Measurements from ENCODE around the gene BMF.

GRCh38 chr15:40053831-40054604 is 54.7 kb downstream of the BMF start:
- no peak for TF ChIP-seq CTCF (IDR thresholded peaks at IDR 0.05; ENCODE audit: poor library complexity, severe bottlenecking)
- no peak for TF ChIP-seq EZH2 (IDR thresholded peaks at IDR 0.05; ENCODE audit: borderline replicate concordance, insufficient read depth, low read length, poor library complexity, severe bottlenecking)
- TF ChIP-seq RAD21 (conservative IDR thresholded peaks at IDR 0.05) = no peak
- no peak for TF ChIP-seq EP300 (conservative IDR thresholded peaks at IDR 0.05; ENCODE audit: poor library complexity, severe bottlenecking)
- no peak for TF ChIP-seq REST (IDR thresholded peaks at IDR 0.05; ENCODE audit: borderline replicate concordance)
- TF ChIP-seq POLR2AphosphoS5 (IDR thresholded peaks at IDR 0.05) = no peak
